HL-60 (cell line): ENCODE measurements around the gene EEA1.

ENCODE experiments used
- CTCF ChIP-seq: IDR thresholded peaks from one replicate; pipeline ENCODE4 v1.5.1; 2011; ENCODE audit warnings: low read length, control low read depth, inconsistent platforms; ENCODE audit not compliant: insufficient read depth
- POLR2AphosphoS5 ChIP-seq: IDR thresholded peaks from 2 replicates; pipeline ENCODE4 v1.6.1; 2012; ENCODE audit warnings: low read depth
- REST ChIP-seq: IDR thresholded peaks from 2 replicates; pipeline ENCODE4 v1.6.1; 2012; ENCODE audit warnings: low read depth; ENCODE audit not compliant: insufficient replicate concordance

GRCh38 chr12:92949466-92949865 lies 20.4 kb upstream of the EEA1 start:
- TF ChIP-seq CTCF (no peak), POLR2AphosphoS5 (no peak), REST (no peak)
